ENCODE results near the gene DHRS12. TPM values are rescaled to one million over a fixed set of nuclear protein-coding genes. Genes with fewer than 3 reads are reported as not detected.
A peak's percentile ranks its signal among the peaks of the same experiment; 100 is the strongest.

The DHRS12 gene, protein sequence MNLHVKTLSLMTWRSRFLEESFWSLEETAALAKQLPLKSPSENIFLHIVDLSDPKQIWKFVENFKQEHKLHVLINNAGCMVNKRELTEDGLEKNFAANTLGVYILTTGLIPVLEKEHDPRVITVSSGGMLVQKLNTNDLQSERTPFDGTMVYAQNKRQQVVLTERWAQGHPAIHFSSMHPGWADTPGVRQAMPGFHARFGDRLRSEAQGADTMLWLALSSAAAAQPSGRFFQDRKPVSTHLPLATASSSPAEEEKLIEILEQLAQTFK
- 10 to 100 TPM in 1 of 2 donors, 1 to 10 TPM in 1; 9.5 to 11.7 TPM for polyA plus RNA-seq

- 0% methylated on average over 74 to 91 of the region's 91 CpGs for WGBS, 2 donors
- H3K4me1 ChIP-seq (ENCODE audit: control insufficient read depth in 2 of 2, insufficient read depth in 2 of 2, low read length in 1 of 2), result peaks cover 2 to 12% of the 10 kb centered on the region in 2 donors
- no peaks in the 10 kb centered on the region for H3K9me3 ChIP-seq (ENCODE audit: control insufficient read depth in 2 of 2, insufficient read depth in 1 of 2, low read depth in 1 of 2, low read length in 1 of 2)
- no peaks in the 10 kb centered on the region for H3K27me3 ChIP-seq (ENCODE audit: control insufficient read depth in 1 of 2, insufficient read depth in 2 of 2, low read length in 2 of 2)
- no peaks in the 10 kb centered on the region for H3K36me3 ChIP-seq (ENCODE audit: control insufficient read depth in 2 of 2, insufficient read depth in 2 of 2, low read length in 1 of 2)
- peak within 1 kb of the TSS; percentile 72 to 88 for H3K4me3 ChIP-seq (ENCODE audit: low read depth in 1 of 2, low read length in 2 of 2)
- H3K27ac ChIP-seq (ENCODE audit: low read depth in 2 of 2, low read length in 1 of 2), result peak within 1 kb of the TSS; percentile 99
Observed at GRCh38 chr13:51803422-51804294, at the start of gene DHRS12. Gene DHRS12 (minus strand): TSS chr13:51804163. CDS start chr13:51799659, 4,504 bp downstream.

GRCh38 chr13:51849145-51850101 is 45.5 kb upstream of the DHRS12 start:
- Histone ChIP-seq H3K27me3 (ENCODE audit: control insufficient read depth in 1 of 2, insufficient read depth in 2 of 2, low read length in 2 of 2) (peaks cover 0 to 4% of the 10 kb centered on the region in 2 donors), H3K9me3 (ENCODE audit: control insufficient read depth in 2 of 2, insufficient read depth in 1 of 2, low read depth in 1 of 2, low read length in 1 of 2) (no peaks in the 10 kb centered on the region), H3K4me1 (ENCODE audit: control insufficient read depth in 2 of 2, insufficient read depth in 2 of 2, low read length in 1 of 2) (no peaks in the 10 kb centered on the region), H3K27ac (ENCODE audit: low read depth in 2 of 2, low read length in 1 of 2) (no peak overlapping the region), H3K36me3 (ENCODE audit: control insufficient read depth in 2 of 2, insufficient read depth in 2 of 2, low read length in 1 of 2) (no peaks in the 10 kb centered on the region), H3K4me3 (ENCODE audit: low read depth in 1 of 2, low read length in 2 of 2) (no peak overlapping the region)
- 66 to 73% methylated on average over 21 of the region's 21 CpGs for WGBS, 2 donors

- Histone ChIP-seq H3K27me3 (ENCODE audit: control insufficient read depth in 1 of 2, insufficient read depth in 2 of 2, low read length in 2 of 2) (no peaks in the 10 kb centered on the region), H3K4me3 (ENCODE audit: low read depth in 1 of 2, low read length in 2 of 2) (no peak overlapping the region), H3K36me3 (ENCODE audit: control insufficient read depth in 2 of 2, insufficient read depth in 2 of 2, low read length in 1 of 2) (no peaks in the 10 kb centered on the region), H3K9me3 (ENCODE audit: control insufficient read depth in 2 of 2, insufficient read depth in 1 of 2, low read depth in 1 of 2, low read length in 1 of 2) (no peaks in the 10 kb centered on the region), H3K4me1 (ENCODE audit: control insufficient read depth in 2 of 2, insufficient read depth in 2 of 2, low read length in 1 of 2) (no peaks in the 10 kb centered on the region), H3K27ac (ENCODE audit: low read depth in 2 of 2, low read length in 1 of 2) (no peak overlapping the region)
- 16 to 43% methylated on average over 4 of the region's 4 CpGs for WGBS, 2 donors
Observed at GRCh38 chr13:51848674-51849073, 44.7 kb upstream of the DHRS12 start.

- no peaks in the 10 kb centered on the region for H3K4me1 ChIP-seq (ENCODE audit: control insufficient read depth in 2 of 2, insufficient read depth in 2 of 2, low read length in 1 of 2)
- H3K9me3 ChIP-seq (ENCODE audit: control insufficient read depth in 2 of 2, insufficient read depth in 1 of 2, low read depth in 1 of 2, low read length in 1 of 2), result no peaks in the 10 kb centered on the region
- no peak overlapping the region for H3K27ac ChIP-seq (ENCODE audit: low read depth in 2 of 2, low read length in 1 of 2)
- no peak overlapping the region for H3K4me3 ChIP-seq (ENCODE audit: low read depth in 1 of 2, low read length in 2 of 2)
- 58 to 74% methylated on average over 1 of the region's 1 CpG for WGBS, 2 donors
- H3K27me3 ChIP-seq (ENCODE audit: control insufficient read depth in 1 of 2, insufficient read depth in 2 of 2, low read length in 2 of 2), result no peaks in the 10 kb centered on the region
- no peaks in the 10 kb centered on the region for H3K36me3 ChIP-seq (ENCODE audit: control insufficient read depth in 2 of 2, insufficient read depth in 2 of 2, low read length in 1 of 2)
Observed at GRCh38 chr13:51846756-51847155, 42.8 kb upstream of the DHRS12 start.

- 53 to 75% methylated on average over 5 of the region's 5 CpGs for WGBS, 2 donors
- Histone ChIP-seq H3K27me3 (ENCODE audit: control insufficient read depth in 1 of 2, insufficient read depth in 2 of 2, low read length in 2 of 2) (no peaks in the 10 kb centered on the region), H3K4me3 (ENCODE audit: low read depth in 1 of 2, low read length in 2 of 2) (no peak overlapping the region), H3K4me1 (ENCODE audit: control insufficient read depth in 2 of 2, insufficient read depth in 2 of 2, low read length in 1 of 2) (no peaks in the 10 kb centered on the region), H3K36me3 (ENCODE audit: control insufficient read depth in 2 of 2, insufficient read depth in 2 of 2, low read length in 1 of 2) (no peaks in the 10 kb centered on the region), H3K9me3 (ENCODE audit: control insufficient read depth in 2 of 2, insufficient read depth in 1 of 2, low read depth in 1 of 2, low read length in 1 of 2) (no peaks in the 10 kb centered on the region), H3K27ac (ENCODE audit: low read depth in 2 of 2, low read length in 1 of 2) (no peak overlapping the region)
Observed at GRCh38 chr13:51845574-51846318, 41.8 kb upstream of the DHRS12 start.

GRCh38 chr13:51844862-51845573 is 41.1 kb upstream of the DHRS12 start, which contains the start of gene TMEM272:
Gene TMEM272 (minus strand): TSS chr13:51845177. CDS start chr13:51838530, 6,647 bp downstream.
- H3K27ac ChIP-seq (ENCODE audit: low read depth in 2 of 2, low read length in 1 of 2), result no peak within 1 kb of the TSS
- no peaks in the 10 kb centered on the region for H3K36me3 ChIP-seq (ENCODE audit: control insufficient read depth in 2 of 2, insufficient read depth in 2 of 2, low read length in 1 of 2)
- 38% methylated on average over 18 to 20 of the region's 20 CpGs for WGBS, 2 donors
- H3K9me3 ChIP-seq (ENCODE audit: control insufficient read depth in 2 of 2, insufficient read depth in 1 of 2, low read depth in 1 of 2, low read length in 1 of 2), result no peaks in the 10 kb centered on the region
- H3K27me3 ChIP-seq (ENCODE audit: control insufficient read depth in 1 of 2, insufficient read depth in 2 of 2, low read length in 2 of 2), result no peaks in the 10 kb centered on the region
- H3K4me3 ChIP-seq (ENCODE audit: low read depth in 1 of 2, low read length in 2 of 2), result no peak within 1 kb of the TSS
- no peaks in the 10 kb centered on the region for H3K4me1 ChIP-seq (ENCODE audit: control insufficient read depth in 2 of 2, insufficient read depth in 2 of 2, low read length in 1 of 2)

DNA sequence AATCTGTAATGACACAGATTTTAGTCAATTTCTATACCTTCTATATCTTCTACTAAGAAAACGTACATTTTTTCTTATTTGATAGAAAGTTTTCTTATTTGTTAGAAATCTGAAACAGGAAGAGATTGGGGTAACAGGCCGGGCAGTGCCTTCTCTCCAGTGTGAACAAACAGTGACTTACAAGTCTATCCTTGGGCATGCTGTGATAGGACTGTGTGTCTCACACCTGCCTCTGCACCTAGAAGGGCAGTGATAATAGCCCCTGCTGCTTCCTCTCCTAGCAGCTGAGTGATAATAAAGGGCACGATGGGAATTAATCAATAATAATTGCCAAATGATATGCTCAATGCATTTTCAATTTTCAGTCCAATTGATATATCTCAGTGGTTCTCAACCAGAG is 39.6 kb upstream of the DHRS12 start:
- Histone ChIP-seq H3K27ac (ENCODE audit: low read depth in 2 of 2, low read length in 1 of 2) (no peak overlapping the region), H3K9me3 (ENCODE audit: control insufficient read depth in 2 of 2, insufficient read depth in 1 of 2, low read depth in 1 of 2, low read length in 1 of 2) (no peaks in the 10 kb centered on the region), H3K27me3 (ENCODE audit: control insufficient read depth in 1 of 2, insufficient read depth in 2 of 2, low read length in 2 of 2) (no peaks in the 10 kb centered on the region), H3K36me3 (ENCODE audit: control insufficient read depth in 2 of 2, insufficient read depth in 2 of 2, low read length in 1 of 2) (no peaks in the 10 kb centered on the region), H3K4me3 (ENCODE audit: low read depth in 1 of 2, low read length in 2 of 2) (no peak overlapping the region), H3K4me1 (ENCODE audit: control insufficient read depth in 2 of 2, insufficient read depth in 2 of 2, low read length in 1 of 2) (no peaks in the 10 kb centered on the region)
- WGBS, 2 donors, result 67 to 69% methylated on average over 3 of the region's 3 CpGs

DNA sequence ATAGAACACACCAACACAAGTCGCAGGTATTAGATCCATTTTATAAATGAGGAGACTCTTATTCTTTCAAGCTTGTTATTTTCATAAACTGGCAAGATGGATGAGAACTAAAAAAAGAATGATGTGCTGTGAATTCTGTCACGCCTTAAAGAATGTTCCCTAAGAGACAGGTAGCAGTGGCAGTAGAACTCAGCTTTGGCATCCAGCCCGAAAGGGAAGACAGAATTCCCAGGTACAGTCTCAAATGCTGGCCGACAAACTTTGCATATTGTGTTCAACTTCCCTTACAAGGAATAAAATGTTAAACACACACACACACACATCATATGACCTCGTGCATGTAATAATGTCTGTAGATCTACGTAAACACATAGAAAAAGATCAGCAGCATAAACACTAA is 37.8 kb upstream of the DHRS12 start:
- Histone ChIP-seq H3K27me3 (ENCODE audit: control insufficient read depth in 1 of 2, insufficient read depth in 2 of 2, low read length in 2 of 2) (no peaks in the 10 kb centered on the region), H3K4me1 (ENCODE audit: control insufficient read depth in 2 of 2, insufficient read depth in 2 of 2, low read length in 1 of 2) (no peaks in the 10 kb centered on the region), H3K36me3 (ENCODE audit: control insufficient read depth in 2 of 2, insufficient read depth in 2 of 2, low read length in 1 of 2) (no peaks in the 10 kb centered on the region), H3K9me3 (ENCODE audit: control insufficient read depth in 2 of 2, insufficient read depth in 1 of 2, low read depth in 1 of 2, low read length in 1 of 2) (peaks cover 0 to 2% of the 10 kb centered on the region in 2 donors), H3K4me3 (ENCODE audit: low read depth in 1 of 2, low read length in 2 of 2) (no peak overlapping the region), H3K27ac (ENCODE audit: low read depth in 2 of 2, low read length in 1 of 2) (no peak overlapping the region)
- 67 to 69% methylated on average over 6 of the region's 6 CpGs for WGBS, 2 donors
